ENCODE results near the gene GMPR2.

GMPR2 gene

DNA sequence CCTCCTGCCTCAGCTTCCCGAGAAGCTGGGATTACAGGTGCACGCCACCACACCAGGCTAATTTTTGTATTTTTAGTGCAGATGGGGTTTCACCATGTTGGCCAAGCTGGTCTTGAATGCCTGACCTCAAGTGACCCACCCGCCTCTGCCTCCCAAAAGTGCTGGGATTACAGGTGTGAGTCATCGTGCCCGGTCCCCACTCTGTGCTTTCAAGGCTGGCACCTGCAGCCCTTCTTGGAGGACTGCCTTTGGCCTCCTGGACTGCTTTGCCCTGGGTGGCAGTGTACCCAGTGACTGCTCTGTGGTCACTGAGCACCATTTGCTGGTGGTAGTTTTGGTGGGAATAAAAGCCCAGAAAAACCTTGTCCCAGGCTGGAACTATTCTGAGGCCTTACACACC, 54.3 kb downstream of the GMPR2 start:
- no peak for DNase-seq (ENCODE audit: low read depth in 2 of 2)
